Fibroblast of peridontal ligament (primary cell): ENCODE measurements around the gene USP48.
A peak's percentile ranks its signal among the peaks of the same experiment; 100 is the strongest.
"Not testable (repeated sequence)": the region's sequence is repeated elsewhere in the genome, so short reads cannot be mapped to it uniquely, and the experiment has no call there.

ENCODE experiments used
- DNase-seq: peaks from one replicate; pipeline ENCODE4 v3.0.0-alpha.2; 2010; ENCODE audit errors: extremely low read depth

USP48 gene

GRCh38 chr1:21774835-21775549, 8.0 kb downstream of the USP48 start:
- no peak for DNase-seq

- DNase-seq: no peak
Measured at GRCh38 chr1:21773585-21773984, 9.4 kb downstream of the USP48 start.

- not testable (repeated sequence) for DNase-seq
Measured at GRCh38 chr1:21771672-21772071, 11.3 kb downstream of the USP48 start.

GRCh38 chr1:21770602-21771001, 12.3 kb downstream of the USP48 start:
- not testable (repeated sequence) for DNase-seq

GRCh38 chr1:21770201-21770600, 12.7 kb downstream of the USP48 start:
- DNase-seq: no peak

GRCh38 chr1:21767106-21767505, 15.8 kb downstream of the USP48 start:
- not testable (repeated sequence) for DNase-seq

GRCh38 chr1:21766210-21766609, 16.7 kb downstream of the USP48 start:
- DNase-seq: no peak

- peak; percentile 98 for DNase-seq
Measured at GRCh38 chr1:21764615-21765423, 18.1 kb downstream of the USP48 start.

GRCh38 chr1:21763694-21764419, 19.1 kb downstream of the USP48 start:
- DNase-seq: no peak

- DNase-seq: no peak
Measured at GRCh38 chr1:21763236-21763635, 19.7 kb downstream of the USP48 start.

- DNase-seq: no peak
Measured at GRCh38 chr1:21762022-21762404, 20.9 kb downstream of the USP48 start.

- DNase-seq: no peak
Measured at GRCh38 chr1:21761052-21761451, 21.9 kb downstream of the USP48 start.

GRCh38 chr1:21759818-21760217, 23.1 kb downstream of the USP48 start:
- DNase-seq: no peak

GRCh38 chr1:21759182-21759581, 23.8 kb downstream of the USP48 start:
- DNase-seq: no peak

- no peak for DNase-seq
Measured at GRCh38 chr1:21758614-21759013, 24.3 kb downstream of the USP48 start.

- DNase-seq: no peak
Measured at GRCh38 chr1:21756393-21757089, 26.4 kb downstream of the USP48 start.

GRCh38 chr1:21755067-21755466, 27.9 kb downstream of the USP48 start:
- DNase-seq: no peak

- no peak for DNase-seq
Measured at GRCh38 chr1:21754583-21754982, 28.4 kb downstream of the USP48 start.

- DNase-seq: no peak
Measured at GRCh38 chr1:21752186-21752585, 30.8 kb downstream of the USP48 start.

GRCh38 chr1:21751281-21751680, 31.7 kb downstream of the USP48 start:
- no peak for DNase-seq

GRCh38 chr1:21750841-21751240, 32.1 kb downstream of the USP48 start:
- DNase-seq: no peak
